ENCODE results near the gene BMAL1.

GRCh38 chr11:13376838-13377237 is 99.2 kb downstream of the BMAL1 start:
- TF ChIP-seq POLR2A (IDR thresholded peaks at IDR 0.05; ENCODE audit: low read depth, low read length) (no peak), POLR2AphosphoS5 (IDR thresholded peaks at IDR 0.05; ENCODE audit: low read depth, low read length) (no peak)

Data from GM12891 (cell line).